Measurements from ENCODE around the gene OSGIN1.

GRCh38 chr16:83954577-83955016 is 1.6 kb downstream of the OSGIN1 start:
- no peak for TF ChIP-seq YY1 (IDR thresholded peaks at IDR 0.05; ENCODE audit: low read depth, low read length)
- no peak for TF ChIP-seq POLR2A (IDR thresholded peaks at IDR 0.05; ENCODE audit: control extremely low read depth in 1 of 2, low read depth in 2 of 2, low read length in 2 of 2)
- no peak for TF ChIP-seq SIN3A (conservative IDR thresholded peaks at IDR 0.05 in 1 of 2, IDR thresholded peaks at IDR 0.05 in 1 of 2; ENCODE audit: low read depth in 1 of 2, low read length in 2 of 2)
- TF ChIP-seq TCF12 (IDR thresholded peaks at IDR 0.05; ENCODE audit: low read depth, low read length) = no peak
- TF ChIP-seq CTCF (IDR thresholded peaks at IDR 0.05; ENCODE audit: control extremely low read depth in 1 of 3, insufficient read depth in 1 of 3, low read depth in 1 of 3, low read length in 3 of 3) = no peak
- TF ChIP-seq SIRT6 (IDR thresholded peaks at IDR 0.05; ENCODE audit: low read length) = no peak
- no peak for TF ChIP-seq EP300 (IDR thresholded peaks at IDR 0.05; ENCODE audit: borderline replicate concordance in 1 of 2, low read depth in 2 of 2, low read length in 2 of 2)

Data from H1 (cell line).